Measurements from ENCODE around the gene ZNF516.

DNA sequence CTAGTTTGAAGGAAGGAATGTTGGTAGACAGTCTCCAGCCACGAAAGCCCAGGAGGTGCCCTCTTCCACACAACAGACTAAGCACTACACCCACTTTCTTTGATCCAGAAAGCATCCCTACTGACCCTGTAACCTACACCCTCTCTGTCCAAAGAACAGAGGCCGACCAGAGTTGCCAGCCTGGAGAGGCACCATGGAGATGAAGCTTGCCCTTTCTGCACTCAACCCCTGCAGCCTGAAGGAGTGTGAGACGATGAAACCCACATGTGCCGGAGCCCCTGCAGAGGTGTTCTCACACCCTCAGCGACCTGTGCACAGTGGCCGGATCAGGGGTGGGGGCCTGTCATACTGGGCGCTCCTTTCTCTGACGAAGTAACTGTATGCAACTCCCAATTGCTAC lies 136.3 kb downstream of the ZNF516 start:
- TF ChIP-seq FOXA2 (IDR thresholded peaks at IDR 0.05) (no peak), REST (IDR thresholded peaks at IDR 0.05) (no peak), YY1 (IDR thresholded peaks at IDR 0.05) (no peak), SP1 (IDR thresholded peaks at IDR 0.05) (no peak), TAF1 (conservative IDR thresholded peaks at IDR 0.05) (no peak)
- TF ChIP-seq, protein P1, sequence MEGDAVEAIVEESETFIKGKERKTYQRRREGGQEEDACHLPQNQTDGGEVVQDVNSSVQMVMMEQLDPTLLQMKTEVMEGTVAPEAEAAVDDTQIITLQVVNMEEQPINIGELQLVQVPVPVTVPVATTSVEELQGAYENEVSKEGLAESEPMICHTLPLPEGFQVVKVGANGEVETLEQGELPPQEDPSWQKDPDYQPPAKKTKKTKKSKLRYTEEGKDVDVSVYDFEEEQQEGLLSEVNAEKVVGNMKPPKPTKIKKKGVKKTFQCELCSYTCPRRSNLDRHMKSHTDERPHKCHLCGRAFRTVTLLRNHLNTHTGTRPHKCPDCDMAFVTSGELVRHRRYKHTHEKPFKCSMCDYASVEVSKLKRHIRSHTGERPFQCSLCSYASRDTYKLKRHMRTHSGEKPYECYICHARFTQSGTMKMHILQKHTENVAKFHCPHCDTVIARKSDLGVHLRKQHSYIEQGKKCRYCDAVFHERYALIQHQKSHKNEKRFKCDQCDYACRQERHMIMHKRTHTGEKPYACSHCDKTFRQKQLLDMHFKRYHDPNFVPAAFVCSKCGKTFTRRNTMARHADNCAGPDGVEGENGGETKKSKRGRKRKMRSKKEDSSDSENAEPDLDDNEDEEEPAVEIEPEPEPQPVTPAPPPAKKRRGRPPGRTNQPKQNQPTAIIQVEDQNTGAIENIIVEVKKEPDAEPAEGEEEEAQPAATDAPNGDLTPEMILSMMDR (IDR thresholded peaks at IDR 0.05; ENCODE audit: low read depth, low read length, missing input control), result no peak
- TF ChIP-seq, protein P2, sequence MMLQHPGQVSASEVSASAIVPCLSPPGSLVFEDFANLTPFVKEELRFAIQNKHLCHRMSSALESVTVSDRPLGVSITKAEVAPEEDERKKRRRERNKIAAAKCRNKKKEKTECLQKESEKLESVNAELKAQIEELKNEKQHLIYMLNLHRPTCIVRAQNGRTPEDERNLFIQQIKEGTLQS (IDR thresholded peaks at IDR 0.05), result no peak
- TF ChIP-seq, protein P3, sequence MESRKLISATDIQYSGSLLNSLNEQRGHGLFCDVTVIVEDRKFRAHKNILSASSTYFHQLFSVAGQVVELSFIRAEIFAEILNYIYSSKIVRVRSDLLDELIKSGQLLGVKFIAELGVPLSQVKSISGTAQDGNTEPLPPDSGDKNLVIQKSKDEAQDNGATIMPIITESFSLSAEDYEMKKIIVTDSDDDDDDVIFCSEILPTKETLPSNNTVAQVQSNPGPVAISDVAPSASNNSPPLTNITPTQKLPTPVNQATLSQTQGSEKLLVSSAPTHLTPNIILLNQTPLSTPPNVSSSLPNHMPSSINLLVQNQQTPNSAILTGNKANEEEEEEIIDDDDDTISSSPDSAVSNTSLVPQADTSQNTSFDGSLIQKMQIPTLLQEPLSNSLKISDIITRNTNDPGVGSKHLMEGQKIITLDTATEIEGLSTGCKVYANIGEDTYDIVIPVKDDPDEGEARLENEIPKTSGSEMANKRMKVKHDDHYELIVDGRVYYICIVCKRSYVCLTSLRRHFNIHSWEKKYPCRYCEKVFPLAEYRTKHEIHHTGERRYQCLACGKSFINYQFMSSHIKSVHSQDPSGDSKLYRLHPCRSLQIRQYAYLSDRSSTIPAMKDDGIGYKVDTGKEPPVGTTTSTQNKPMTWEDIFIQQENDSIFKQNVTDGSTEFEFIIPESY (IDR thresholded peaks at IDR 0.05), result no peak

Measured in liver (tissue), 3 donors.